HFFc6 (cell line): ENCODE data around the gene CSRNP3. TPM values are rescaled to one million over a fixed set of nuclear protein-coding genes. Genes with fewer than 3 reads are reported as not detected.

ENCODE experiments used
- DNase-seq: peaks from one replicate; pipeline ENCODE4 v3.0.0-alpha.2; 2018
- H3K27ac Mint-ChIP-seq: 2 replicates; pipeline ENCODE4 v1.8.0; 2020; ENCODE audit warnings: mild to moderate bottlenecking, mixed read lengths
- H3K27me3 Mint-ChIP-seq: 2 replicates; pipeline ENCODE4 v1.8.0; 2021; ENCODE audit warnings: mild to moderate bottlenecking, moderate library complexity, mixed read lengths; ENCODE audit not compliant: insufficient read depth
- H3K36me3 Mint-ChIP-seq: 2 replicates; pipeline ENCODE4 v1.8.0; 2021; ENCODE audit warnings: low read depth, mixed read lengths
- H3K4me1 Mint-ChIP-seq: 2 replicates; pipeline ENCODE4 v1.8.0; 2020; ENCODE audit warnings: low read depth, mixed read lengths
- H3K4me3 Mint-ChIP-seq: 2 replicates; pipeline ENCODE4 v1.8.0; 2020; ENCODE audit warnings: mild to moderate bottlenecking, moderate library complexity, mixed read lengths
- H3K9me3 Mint-ChIP-seq: 2 replicates; pipeline ENCODE4 v1.8.0; 2020; ENCODE audit warnings: mild to moderate bottlenecking, mixed read lengths
- total RNA-seq, 6 experiments: library from RNA; stranded (reverse); fragmentation: NEBNext Ultra II Directional; extraction: Animal tissue kit (Norgen Biotek cat#: 25700); gene quantifications; 2 replicates in 1 of 6; 3 replicates in 5 of 6; pipeline ENCODE4 v1.2.3, GENCODE V29; 2021
- TF ChIP-seq, protein P1 (sequence below): fragments of 200-600 bp; sonication (generic); IDR thresholded peaks from 2 replicates; pipeline ENCODE4 v1.5.0; 2021; ENCODE audit warnings: antibody characterized with exemption, mild to moderate bottlenecking

Gene CSRNP3
- total RNA-seq, 6 experiments from 2014 or later: 0.02 to 0.79 (median 0.31) TPM; not detected in 2

- Mint-ChIP-seq H3K27ac (no peak overlapping the region), H3K36me3 (no peaks in the 10 kb centered on the region), H3K4me3 (no peak overlapping the region), H3K4me1 (no peaks in the 10 kb centered on the region), H3K27me3 (no peaks in the 10 kb centered on the region; the same call in 1 of the 2 replicates), H3K9me3 (peaks cover 19% of the 10 kb centered on the region)
- TF ChIP-seq, protein P1, sequence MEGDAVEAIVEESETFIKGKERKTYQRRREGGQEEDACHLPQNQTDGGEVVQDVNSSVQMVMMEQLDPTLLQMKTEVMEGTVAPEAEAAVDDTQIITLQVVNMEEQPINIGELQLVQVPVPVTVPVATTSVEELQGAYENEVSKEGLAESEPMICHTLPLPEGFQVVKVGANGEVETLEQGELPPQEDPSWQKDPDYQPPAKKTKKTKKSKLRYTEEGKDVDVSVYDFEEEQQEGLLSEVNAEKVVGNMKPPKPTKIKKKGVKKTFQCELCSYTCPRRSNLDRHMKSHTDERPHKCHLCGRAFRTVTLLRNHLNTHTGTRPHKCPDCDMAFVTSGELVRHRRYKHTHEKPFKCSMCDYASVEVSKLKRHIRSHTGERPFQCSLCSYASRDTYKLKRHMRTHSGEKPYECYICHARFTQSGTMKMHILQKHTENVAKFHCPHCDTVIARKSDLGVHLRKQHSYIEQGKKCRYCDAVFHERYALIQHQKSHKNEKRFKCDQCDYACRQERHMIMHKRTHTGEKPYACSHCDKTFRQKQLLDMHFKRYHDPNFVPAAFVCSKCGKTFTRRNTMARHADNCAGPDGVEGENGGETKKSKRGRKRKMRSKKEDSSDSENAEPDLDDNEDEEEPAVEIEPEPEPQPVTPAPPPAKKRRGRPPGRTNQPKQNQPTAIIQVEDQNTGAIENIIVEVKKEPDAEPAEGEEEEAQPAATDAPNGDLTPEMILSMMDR: no peak
- no peak for DNase-seq
Measured at GRCh38 chr2:165436559-165436958, 32.9 kb upstream of the CSRNP3 start.

DNA sequence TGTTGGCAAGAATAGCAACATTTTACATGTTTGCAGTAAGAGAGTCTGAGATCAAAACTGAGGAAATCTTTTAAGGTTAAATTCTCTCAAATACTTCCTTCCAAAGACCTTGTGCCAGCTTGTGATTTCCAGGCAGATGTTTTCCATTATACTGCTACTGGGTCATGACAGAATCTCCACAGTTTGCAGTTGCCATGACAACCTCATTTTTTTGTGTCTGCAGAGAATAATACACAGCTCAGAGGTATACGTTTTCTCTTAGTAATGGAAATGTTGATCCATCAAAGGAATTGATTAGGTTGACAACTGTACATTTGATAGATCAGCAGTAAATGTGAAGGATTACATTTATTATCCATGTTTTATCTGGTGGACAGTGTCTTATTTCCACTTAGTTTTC is 29.1 kb upstream of the CSRNP3 start:
- Mint-ChIP-seq H3K4me3 (no peak overlapping the region), H3K27ac (no peak overlapping the region), H3K27me3 (no peaks in the 10 kb centered on the region; the same call in 1 of the 2 replicates), H3K36me3 (no peaks in the 10 kb centered on the region), H3K4me1 (no peaks in the 10 kb centered on the region), H3K9me3 (peaks cover 24% of the 10 kb centered on the region)
- TF ChIP-seq, protein P1: no peak
- DNase-seq: peak; percentile 4

DNA sequence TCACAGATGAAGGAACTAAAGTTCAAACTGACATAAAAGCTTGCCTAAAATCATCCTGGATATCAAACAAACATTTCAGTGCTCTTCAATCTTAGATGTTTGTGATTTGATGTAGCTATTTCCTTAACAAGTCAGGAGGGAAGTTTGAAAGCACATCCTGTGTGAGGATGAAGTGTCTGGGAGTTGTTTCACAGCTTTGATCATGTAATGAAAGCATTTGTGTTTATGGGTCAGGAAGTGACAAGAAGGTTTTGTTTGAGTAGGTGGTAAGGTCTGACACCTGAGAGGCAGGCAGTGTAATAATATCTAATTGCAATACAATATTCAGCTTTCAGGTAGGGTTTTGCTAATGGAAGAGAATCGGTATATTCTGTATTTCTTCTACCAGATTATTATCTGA is 26.0 kb upstream of the CSRNP3 start:
- peaks cover 15% of the 10 kb centered on the region for H3K9me3 Mint-ChIP-seq
- no peaks in the 10 kb centered on the region for H3K4me1 Mint-ChIP-seq
- H3K4me3 Mint-ChIP-seq: no peak overlapping the region
- TF ChIP-seq, protein P1: no peak
- DNase-seq: no peak
- no peak overlapping the region for H3K27ac Mint-ChIP-seq
- no peaks in the 10 kb centered on the region for H3K36me3 Mint-ChIP-seq
- H3K27me3 Mint-ChIP-seq: no peaks in the 10 kb centered on the region

DNA sequence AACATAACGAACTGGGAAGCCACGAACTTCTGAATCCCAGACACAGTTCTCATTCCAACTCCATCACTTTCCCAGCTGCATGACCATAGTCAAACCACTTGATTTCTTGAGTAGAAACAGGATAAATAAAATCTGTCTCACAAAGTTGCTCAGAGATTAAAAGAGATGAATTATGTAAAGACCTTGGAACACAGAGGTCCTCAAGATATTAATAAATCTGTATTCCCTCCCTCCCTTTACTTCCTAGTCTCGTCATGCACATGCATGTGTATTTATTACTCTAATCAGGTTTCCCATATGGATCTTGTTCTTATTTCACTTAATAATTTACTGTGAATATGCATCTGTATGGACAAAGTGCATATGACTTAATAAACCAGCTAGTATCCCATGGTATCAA is 21.1 kb upstream of the CSRNP3 start:
- Mint-ChIP-seq H3K27ac (no peak overlapping the region), H3K36me3 (no peaks in the 10 kb centered on the region), H3K4me1 (no peaks in the 10 kb centered on the region), H3K9me3 (peaks cover 16% of the 10 kb centered on the region), H3K27me3 (no peaks in the 10 kb centered on the region), H3K4me3 (no peak overlapping the region)
- TF ChIP-seq, protein P1: no peak
- no peak for DNase-seq

DNA sequence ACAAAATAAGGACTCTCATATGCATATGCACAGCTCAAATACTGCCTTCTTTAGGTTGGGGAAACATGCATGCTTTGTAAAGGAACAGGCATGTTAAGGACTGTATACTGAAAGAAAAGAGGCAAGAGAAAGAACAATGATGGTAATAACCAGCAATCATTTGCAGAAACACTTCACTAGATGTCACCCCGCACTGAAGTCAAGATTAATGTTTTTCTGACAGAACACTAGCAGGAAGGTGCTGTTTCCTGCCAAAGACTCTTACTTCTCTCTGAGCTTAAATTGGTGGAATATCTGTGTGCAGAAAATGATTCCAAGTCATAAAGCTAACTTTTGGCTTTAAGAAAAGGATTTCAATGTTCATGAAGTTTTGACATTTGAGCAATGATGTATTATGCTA is 19.3 kb upstream of the CSRNP3 start:
- no peak for DNase-seq
- H3K27ac Mint-ChIP-seq: no peak overlapping the region
- H3K9me3 Mint-ChIP-seq: peaks cover 19% of the 10 kb centered on the region
- TF ChIP-seq, protein P1: no peak
- no peaks in the 10 kb centered on the region for H3K36me3 Mint-ChIP-seq
- H3K4me3 Mint-ChIP-seq: no peak overlapping the region
- no peaks in the 10 kb centered on the region for H3K4me1 Mint-ChIP-seq
- H3K27me3 Mint-ChIP-seq: no peaks in the 10 kb centered on the region; the same call in 1 of the 2 replicates

- no peaks in the 10 kb centered on the region for H3K36me3 Mint-ChIP-seq
- H3K27me3 Mint-ChIP-seq: no peaks in the 10 kb centered on the region; the same call in 1 of the 2 replicates
- H3K4me3 Mint-ChIP-seq: no peak overlapping the region
- H3K4me1 Mint-ChIP-seq: no peaks in the 10 kb centered on the region
- DNase-seq: no peak
- TF ChIP-seq, protein P1: no peak
- peaks cover 14% of the 10 kb centered on the region; the same call in 1 of the 2 replicates for H3K9me3 Mint-ChIP-seq
- no peak overlapping the region for H3K27ac Mint-ChIP-seq
Measured at GRCh38 chr2:165452327-165452726, 17.2 kb upstream of the CSRNP3 start.
